GM23338 (cell line): ENCODE measurements around the gene RNF13.

ENCODE experiments used
- POLR2AphosphoS5 ChIP-seq: IDR thresholded peaks from 2 replicates; pipeline ENCODE4 v1.6.1; 2016; ENCODE audit warnings: antibody characterized with exemption, low read depth
- TF ChIP-seq, protein P1 (sequence below), 2 experiments: fragments of 200-600 bp in 1 of 2; sonication (generic) in 1 of 2; conservative IDR thresholded peaks; 2 replicates each; pipeline versions ENCODE4 v1.5.1 to v1.6.1; 2016 to 2017; ENCODE audit warnings: antibody characterized with exemption in 2 of 2, low read depth in 2 of 2, mild to moderate bottlenecking in 2 of 2, moderate library complexity in 1 of 2

GRCh38 chr3:149819432-149819831, 6.4 kb downstream of the RNF13 start:
- TF ChIP-seq, protein P1, sequence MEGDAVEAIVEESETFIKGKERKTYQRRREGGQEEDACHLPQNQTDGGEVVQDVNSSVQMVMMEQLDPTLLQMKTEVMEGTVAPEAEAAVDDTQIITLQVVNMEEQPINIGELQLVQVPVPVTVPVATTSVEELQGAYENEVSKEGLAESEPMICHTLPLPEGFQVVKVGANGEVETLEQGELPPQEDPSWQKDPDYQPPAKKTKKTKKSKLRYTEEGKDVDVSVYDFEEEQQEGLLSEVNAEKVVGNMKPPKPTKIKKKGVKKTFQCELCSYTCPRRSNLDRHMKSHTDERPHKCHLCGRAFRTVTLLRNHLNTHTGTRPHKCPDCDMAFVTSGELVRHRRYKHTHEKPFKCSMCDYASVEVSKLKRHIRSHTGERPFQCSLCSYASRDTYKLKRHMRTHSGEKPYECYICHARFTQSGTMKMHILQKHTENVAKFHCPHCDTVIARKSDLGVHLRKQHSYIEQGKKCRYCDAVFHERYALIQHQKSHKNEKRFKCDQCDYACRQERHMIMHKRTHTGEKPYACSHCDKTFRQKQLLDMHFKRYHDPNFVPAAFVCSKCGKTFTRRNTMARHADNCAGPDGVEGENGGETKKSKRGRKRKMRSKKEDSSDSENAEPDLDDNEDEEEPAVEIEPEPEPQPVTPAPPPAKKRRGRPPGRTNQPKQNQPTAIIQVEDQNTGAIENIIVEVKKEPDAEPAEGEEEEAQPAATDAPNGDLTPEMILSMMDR (conservative IDR thresholded peaks at IDR 0.05; ENCODE audit: low read depth in 2 of 2) = no peak
- TF ChIP-seq POLR2AphosphoS5 = no peak
